ENCODE results near the gene SENP1. TPM values are rescaled to one million over a fixed set of nuclear protein-coding genes. Genes with fewer than 3 reads are reported as not detected.

The SENP1 gene
- total and polyA plus RNA-seq, 4 experiments from 2014 or later, result 6.1 to 35.1 (median 19.3) TPM

DNA sequence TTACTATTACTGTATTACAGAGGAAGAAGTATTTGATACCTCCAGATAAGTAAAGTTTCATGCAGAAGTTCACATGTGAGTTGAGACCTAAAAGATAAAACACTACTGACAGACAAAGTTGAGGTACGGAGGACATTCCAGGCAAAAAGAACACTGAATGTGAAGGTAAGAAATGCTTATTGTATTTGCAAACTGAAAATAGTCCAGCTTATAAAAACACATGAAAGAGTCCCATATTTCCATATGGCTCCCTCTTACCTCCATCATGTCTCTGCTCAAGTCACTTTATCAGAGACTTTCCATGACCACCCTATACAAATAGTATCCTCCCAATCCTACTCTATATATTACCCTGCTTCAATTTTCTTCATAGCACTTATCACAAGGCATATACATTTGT, 35.8 kb downstream of the SENP1 start:
- no peaks in the 10 kb centered on the region for H3K27me3 Mint-ChIP-seq
- ChIA-PET CTCF (ENCODE audit: partially characterized antibody) (interaction anchor here (1.4 kb wide), 1 partner anchor 120 kb away, joined by 3 read pairs; no protein-coding TSS in a partner anchor), POLR2A (ENCODE audit: partially characterized antibody) (no interaction called here)
- Histone ChIP-seq H3K9me3 (ENCODE audit: control insufficient read depth in 1 of 2, low read length in 2 of 2) (no peaks in the 10 kb centered on the region), H3K27me3 (ENCODE audit: insufficient read depth, low read length) (no peaks in the 10 kb centered on the region), H3K4me3 (ENCODE audit: low read length in 2 of 2) (no peak overlapping the region), H3K4me1 (ENCODE audit: insufficient read depth, low read length) (no peaks in the 10 kb centered on the region), H3K36me3 (ENCODE audit: insufficient read depth, low read length) (peaks cover 53% of the 10 kb centered on the region), H3K27ac (ENCODE audit: low read depth, low read length) (no peak overlapping the region)
- no peak overlapping the region for H3K4me3 Mint-ChIP-seq
- H3K4me1 Mint-ChIP-seq, result no peaks in the 10 kb centered on the region
- no peaks in the 10 kb centered on the region for H3K9me3 Mint-ChIP-seq
- H3K27ac Mint-ChIP-seq, result no peak overlapping the region
- no peak for DNase-seq
- peaks cover 53 to 61% of the 10 kb centered on the region in 2 donors for H3K36me3 Mint-ChIP-seq
- intact Hi-C loops (cut with micrococcal nuclease), result no loop called here

DNA sequence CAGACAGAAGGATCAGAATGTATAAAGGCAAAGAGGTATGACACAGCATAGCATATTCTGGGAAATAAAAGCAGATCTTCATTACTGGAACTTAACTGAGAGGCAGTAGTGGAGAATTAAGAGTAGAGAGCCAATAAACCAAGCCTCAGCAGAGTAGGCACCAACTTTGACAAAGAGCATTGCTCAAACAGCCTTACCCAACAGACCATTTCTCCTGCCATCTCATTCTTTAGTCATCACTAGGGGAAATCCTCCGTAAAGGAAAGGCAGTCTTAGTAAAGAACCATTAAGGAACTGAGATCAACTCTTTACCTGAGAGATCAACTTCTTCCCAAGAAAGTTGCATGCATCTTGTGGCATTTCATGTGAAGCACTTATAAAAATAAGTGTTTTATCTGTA, 36.6 kb downstream of the SENP1 start:
- peaks cover 56% of the 10 kb centered on the region for H3K36me3 ChIP-seq (ENCODE audit: insufficient read depth, low read length)
- H3K4me3 Mint-ChIP-seq, result no peak overlapping the region
- POLR2A ChIA-PET (ENCODE audit: partially characterized antibody), result no interaction called here
- H3K27ac ChIP-seq (ENCODE audit: low read depth, low read length), result no peak overlapping the region
- H3K27me3 ChIP-seq (ENCODE audit: insufficient read depth, low read length), result no peaks in the 10 kb centered on the region
- H3K4me3 ChIP-seq (ENCODE audit: low read length in 2 of 2), result no peak overlapping the region
- intact Hi-C loops (cut with micrococcal nuclease), result no loop called here
- no peaks in the 10 kb centered on the region for H3K27me3 Mint-ChIP-seq
- no peak for DNase-seq
- peaks cover 55 to 62% of the 10 kb centered on the region in 2 donors for H3K36me3 Mint-ChIP-seq
- CTCF ChIA-PET (ENCODE audit: partially characterized antibody), result interaction anchor here (0.7 kb wide), 1 partner anchor 108 kb away, joined by 3 read pairs; no protein-coding TSS in a partner anchor
- H3K9me3 Mint-ChIP-seq, result no peaks in the 10 kb centered on the region
- no peak overlapping the region for H3K27ac Mint-ChIP-seq
- no peaks in the 10 kb centered on the region for H3K9me3 ChIP-seq (ENCODE audit: control insufficient read depth in 1 of 2, low read length in 2 of 2)
- H3K4me1 ChIP-seq (ENCODE audit: insufficient read depth, low read length), result no peaks in the 10 kb centered on the region
- H3K4me1 Mint-ChIP-seq, result no peaks in the 10 kb centered on the region

GRCh38 chr12:48068457-48068856, 37.4 kb downstream of the SENP1 start:
- Histone ChIP-seq H3K9me3 (ENCODE audit: control insufficient read depth in 1 of 2, low read length in 2 of 2) (no peaks in the 10 kb centered on the region), H3K4me3 (ENCODE audit: low read length in 2 of 2) (no peak overlapping the region), H3K4me1 (ENCODE audit: insufficient read depth, low read length) (no peaks in the 10 kb centered on the region), H3K36me3 (ENCODE audit: insufficient read depth, low read length) (peaks cover 56% of the 10 kb centered on the region), H3K27ac (ENCODE audit: low read depth, low read length) (no peak overlapping the region), H3K27me3 (ENCODE audit: insufficient read depth, low read length) (no peaks in the 10 kb centered on the region)
- H3K4me3 Mint-ChIP-seq, result no peak overlapping the region
- no peaks in the 10 kb centered on the region for H3K27me3 Mint-ChIP-seq
- CTCF ChIA-PET (ENCODE audit: partially characterized antibody), result no interaction called here
- H3K9me3 Mint-ChIP-seq, result no peaks in the 10 kb centered on the region
- POLR2A ChIA-PET (ENCODE audit: partially characterized antibody), result no interaction called here
- H3K27ac Mint-ChIP-seq, result peak overlapping the region in 1 of 7 donors; percentile 9
- intact Hi-C loops (cut with micrococcal nuclease), result no loop called here
- DNase-seq, result no peak
- no peaks in the 10 kb centered on the region for H3K4me1 Mint-ChIP-seq
- H3K36me3 Mint-ChIP-seq, result peaks cover 59 to 63% of the 10 kb centered on the region in 2 donors

- no peaks in the 10 kb centered on the region for H3K27me3 Mint-ChIP-seq
- Histone ChIP-seq H3K27ac (ENCODE audit: low read depth, low read length) (no peak overlapping the region), H3K4me3 (ENCODE audit: low read length in 2 of 2) (no peak overlapping the region), H3K4me1 (ENCODE audit: insufficient read depth, low read length) (no peaks in the 10 kb centered on the region), H3K27me3 (ENCODE audit: insufficient read depth, low read length) (no peaks in the 10 kb centered on the region), H3K36me3 (ENCODE audit: insufficient read depth, low read length) (peaks cover 62% of the 10 kb centered on the region), H3K9me3 (ENCODE audit: control insufficient read depth in 1 of 2, low read length in 2 of 2) (no peaks in the 10 kb centered on the region)
- POLR2A ChIA-PET (ENCODE audit: partially characterized antibody), result no interaction called here
- intact Hi-C loops (cut with micrococcal nuclease), result no loop called here
- CTCF ChIA-PET (ENCODE audit: partially characterized antibody), result no interaction called here
- no peaks in the 10 kb centered on the region for H3K4me1 Mint-ChIP-seq
- peaks cover 58 to 63% of the 10 kb centered on the region in 2 donors for H3K36me3 Mint-ChIP-seq
- no peaks in the 10 kb centered on the region for H3K9me3 Mint-ChIP-seq
- H3K4me3 Mint-ChIP-seq, result no peak overlapping the region
- DNase-seq, result no peak
- H3K27ac Mint-ChIP-seq, result peak overlapping the region in 1 of 7 donors; percentile 69
Observed at GRCh38 chr12:48067250-48067938, 38.5 kb downstream of the SENP1 start.

DNA sequence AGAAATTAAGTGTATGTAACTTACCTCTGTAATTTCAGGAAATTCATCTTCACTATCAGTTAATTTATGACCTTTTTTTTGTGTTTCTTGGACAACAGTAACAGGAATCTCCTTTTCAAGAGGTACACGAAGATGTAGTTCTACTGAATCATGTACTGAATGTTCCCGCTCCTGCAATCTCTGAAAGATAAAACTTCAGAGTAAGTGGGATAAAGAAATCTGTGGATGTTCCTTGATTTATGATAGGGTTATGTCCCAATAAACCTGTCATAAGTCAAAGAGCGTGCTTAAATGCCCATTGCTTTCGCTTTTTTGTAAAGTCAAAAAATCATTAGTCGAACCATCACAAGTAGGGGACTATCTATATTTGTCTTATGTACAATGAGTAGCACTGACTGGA, 40.8 kb downstream of the SENP1 start:
- CTCF ChIA-PET (ENCODE audit: partially characterized antibody), result no interaction called here
- Histone ChIP-seq H3K27ac (ENCODE audit: low read depth, low read length) (no peak overlapping the region), H3K36me3 (ENCODE audit: insufficient read depth, low read length) (peaks cover 68% of the 10 kb centered on the region), H3K9me3 (ENCODE audit: control insufficient read depth in 1 of 2, low read length in 2 of 2) (no peaks in the 10 kb centered on the region), H3K27me3 (ENCODE audit: insufficient read depth, low read length) (no peaks in the 10 kb centered on the region), H3K4me1 (ENCODE audit: insufficient read depth, low read length) (no peaks in the 10 kb centered on the region), H3K4me3 (ENCODE audit: low read length in 2 of 2) (no peak overlapping the region)
- Mint-ChIP-seq H3K9me3 (peaks cover 0 to 2% (median 0%) of the 10 kb centered on the region in 8 donors), H3K4me1 (no peaks in the 10 kb centered on the region), H3K36me3 (peaks cover 68 to 72% of the 10 kb centered on the region in 2 donors), H3K27me3 (no peaks in the 10 kb centered on the region), H3K27ac (no peak overlapping the region), H3K4me3 (no peak overlapping the region)
- POLR2A ChIA-PET (ENCODE audit: partially characterized antibody), result no interaction called here
- no peak for DNase-seq
- intact Hi-C loops (cut with micrococcal nuclease), result no loop called here

- Mint-ChIP-seq H3K4me1 (no peaks in the 10 kb centered on the region), H3K27me3 (no peaks in the 10 kb centered on the region), H3K9me3 (peaks cover 0 to 10% (median 3%) of the 10 kb centered on the region in 8 donors), H3K4me3 (no peak overlapping the region), H3K36me3 (peaks cover 72 to 75% of the 10 kb centered on the region in 2 donors), H3K27ac (no peak overlapping the region)
- H3K9me3 ChIP-seq (ENCODE audit: control insufficient read depth in 1 of 2, low read length in 2 of 2), result no peaks in the 10 kb centered on the region
- intact Hi-C loops (cut with micrococcal nuclease), result no loop called here
- no peaks in the 10 kb centered on the region for H3K4me1 ChIP-seq (ENCODE audit: insufficient read depth, low read length)
- CTCF ChIA-PET (ENCODE audit: partially characterized antibody), result no interaction called here
- H3K27me3 ChIP-seq (ENCODE audit: insufficient read depth, low read length), result no peaks in the 10 kb centered on the region
- peaks cover 65% of the 10 kb centered on the region for H3K36me3 ChIP-seq (ENCODE audit: insufficient read depth, low read length)
- no peak for DNase-seq
- no peak overlapping the region for H3K4me3 ChIP-seq (ENCODE audit: low read length in 2 of 2)
- POLR2A ChIA-PET (ENCODE audit: partially characterized antibody), result no interaction called here
- no peak overlapping the region for H3K27ac ChIP-seq (ENCODE audit: low read depth, low read length)
Observed at GRCh38 chr12:48063530-48063929, 42.3 kb downstream of the SENP1 start.

GRCh38 chr12:48061938-48062719, 43.8 kb downstream of the SENP1 start:
- H3K4me1 ChIP-seq (ENCODE audit: insufficient read depth, low read length), result no peaks in the 10 kb centered on the region
- peaks cover 62% of the 10 kb centered on the region for H3K36me3 ChIP-seq (ENCODE audit: insufficient read depth, low read length)
- H3K27me3 ChIP-seq (ENCODE audit: insufficient read depth, low read length), result no peaks in the 10 kb centered on the region
- H3K4me3 ChIP-seq (ENCODE audit: low read length in 2 of 2), result no peak overlapping the region
- ChIA-PET CTCF (ENCODE audit: partially characterized antibody) (interaction anchor here (0.8 to 0.9 kb wide), 2 partner anchors 10 to 127 kb away, joined by 3 read pairs; no protein-coding TSS in a partner anchor), POLR2A (ENCODE audit: partially characterized antibody) (interaction anchor here (0.7 kb wide), 1 partner anchor 96 kb away, joined by 3 read pairs; no protein-coding TSS in a partner anchor)
- intact Hi-C loops (cut with micrococcal nuclease), result no loop called here
- no peak overlapping the region for H3K27ac Mint-ChIP-seq
- H3K36me3 Mint-ChIP-seq, result peaks cover 72 to 78% of the 10 kb centered on the region in 2 donors
- peaks cover 0 to 10% (median 3%) of the 10 kb centered on the region in 8 donors for H3K9me3 Mint-ChIP-seq
- no peaks in the 10 kb centered on the region for H3K9me3 ChIP-seq (ENCODE audit: control insufficient read depth in 1 of 2, low read length in 2 of 2)
- no peaks in the 10 kb centered on the region for H3K27me3 Mint-ChIP-seq
- H3K4me3 Mint-ChIP-seq, result no peak overlapping the region
- H3K4me1 Mint-ChIP-seq, result no peaks in the 10 kb centered on the region
- DNase-seq, result no peak
- H3K27ac ChIP-seq (ENCODE audit: low read depth, low read length), result no peak overlapping the region
